Panc1 (cell line): ENCODE data around the gene RIC3. TPM values are rescaled to one million over a fixed set of nuclear protein-coding genes. Genes with fewer than 3 reads are reported as not detected.
A peak's percentile ranks its signal among the peaks of the same experiment; 100 is the strongest.

ENCODE experiments used
- ATAC-seq: fragments of 200-7000 bp; cut with Tn5 transposase; 2 replicates; pipeline ENCODE4 v1.9.1; 2020; ENCODE audit warnings: mild to moderate bottlenecking, moderate library complexity
- BruUV-seq: library from RNA; stranded (reverse); fragments of 400-500 nt; replicated peaks from 2 replicates; lab custom pipeline; 2021; lab: Mats Ljungman, UMichigan
- CTCF ChIA-PET: fragments of 300-600 bp; sonication (Branson Sonifier 250); formaldehyde crosslinking; loops from one replicate; lab custom pipeline; 2022; ENCODE audit warnings: antibody characterized with exemption; lab: Charles Lee
- POLR2A ChIA-PET: fragments of 300-600 bp; sonication (Branson Sonifier 250); formaldehyde crosslinking; loops from one replicate; lab custom pipeline; 2022; ENCODE audit warnings: antibody characterized with exemption; lab: Charles Lee
- DNase-seq: peaks from one replicate; pipeline ENCODE4 v3.0.0-alpha.2; 2010; ENCODE audit warnings: low read depth, low spot score
- H3K27ac ChIP-seq: 2 replicates; pipeline ENCODE4 v1.5.1; 2011; ENCODE audit warnings: mild to moderate bottlenecking, low read length, inconsistent platforms
- H3K27me3 ChIP-seq: fragments of 200-500 bp; sonication (Bioruptor generic); 2 replicates; pipeline ENCODE4 v1.6.0; 2014; ENCODE audit warnings: low read length, inconsistent platforms; ENCODE audit not compliant: control insufficient read depth, insufficient read depth
- H3K36me3 ChIP-seq: fragments of 200-500 bp; sonication (Bioruptor generic); 2 replicates; pipeline ENCODE4 v1.5.1; 2014; ENCODE audit warnings: inconsistent platforms, mild to moderate bottlenecking, low read length, moderate library complexity; ENCODE audit not compliant: control insufficient read depth, insufficient read depth
- H3K4me1 ChIP-seq: 2 replicates; pipeline ENCODE4 v1.5.1; 2011; ENCODE audit warnings: inconsistent platforms, mild to moderate bottlenecking, low read length, moderate library complexity; ENCODE audit not compliant: control insufficient read depth, insufficient read depth
- H3K4me3 ChIP-seq, 2 experiments: 2 replicates each; pipeline ENCODE4 v1.5.1; 2011 to 2012; ENCODE audit warnings: low read depth in 2 of 2, low read length in 2 of 2, mild to moderate bottlenecking in 2 of 2, inconsistent platforms in 1 of 2, moderate library complexity in 1 of 2
- H3K9me3 ChIP-seq: fragments of 200-500 bp; sonication (Bioruptor generic); 2 replicates; pipeline ENCODE4 v1.5.1; 2014; ENCODE audit warnings: low read depth, mild to moderate bottlenecking, inconsistent platforms, low read length, moderate library complexity; ENCODE audit not compliant: control insufficient read depth, insufficient read depth
- CTCF ChIP-seq: fragments of 450-650 bp; IDR thresholded peaks from 2 replicates; pipeline ENCODE4 v1.5.1; 2017; ENCODE audit warnings: mild to moderate bottlenecking
- POLR2AphosphoS5 ChIP-seq: IDR thresholded peaks from 2 replicates; pipeline ENCODE4 v1.6.1; 2012; ENCODE audit warnings: mild to moderate bottlenecking, low read depth, low read length, moderate library complexity
- SIN3A ChIP-seq: IDR thresholded peaks from 2 replicates; pipeline ENCODE4 v1.6.1; 2012; ENCODE audit warnings: low read depth, mild to moderate bottlenecking, low read length, moderate library complexity, borderline replicate concordance; ENCODE audit not compliant: insufficient read depth
- TCF7L2 ChIP-seq: IDR thresholded peaks from 2 replicates; pipeline ENCODE4 v1.6.1; 2011; ENCODE audit warnings: mild to moderate bottlenecking, low read depth, low read length, inconsistent platforms
- in situ Hi-C: cut with HindIII; loops from 2 replicates; pipeline ENCODE4 v1.10.0; 2016; ENCODE audit warnings: low sequenced_read_pairs, low pct_unique_long_range_greater_than_20kb
- intact Hi-C: fragments of 100-400 bp; cut with micrococcal nuclease; formaldehyde crosslinking; loops from one replicate; pipeline ENCODE4 v1.10.0; 2022; ENCODE audit not compliant: unreplicated experiment
- total RNA-seq: library from RNA; stranded (reverse); gene quantifications from one replicate; pipeline ENCODE4 v1.2.1, GENCODE V29; 2021; ENCODE audit not compliant: unreplicated experiment
- TF ChIP-seq, protein P1 (sequence below), 2 experiments: IDR thresholded peaks; 2 replicates each; pipeline ENCODE4 v1.6.1; 2011 to 2012; ENCODE audit warnings: low read depth in 2 of 2, control low read depth in 1 of 2, low read length in 1 of 2, mild to moderate bottlenecking in 1 of 2, moderate library complexity in 1 of 2; ENCODE audit not compliant: insufficient read depth in 1 of 2

The RIC3 gene
- total RNA-seq, 1 experiment from 2014 or later: 4.2 TPM

- Histone ChIP-seq H3K9me3 (no peaks in the 10 kb centered on the region), H3K4me1 (no peaks in the 10 kb centered on the region), H3K27ac (no peak overlapping the region), H3K27me3 (no peaks in the 10 kb centered on the region), H3K36me3 (no peaks in the 10 kb centered on the region), H3K4me3 (no peak overlapping the region)
- no peak for DNase-seq
- ChIA-PET CTCF (interaction anchor here (0.5 to 4.8 kb wide), 8 partner anchors 37 to 289 kb away, joined by 3 to 35 read pairs (median 7); no protein-coding TSS in a partner anchor), POLR2A (no interaction called here)
- intact Hi-C loops (loop anchor here (1.0 to 10.0 kb wide), 2 partner anchors 85 to 197 kb away; no protein-coding TSS in a partner anchor), in situ Hi-C loops (no loop called here)
- TF ChIP-seq TCF7L2 (no peak), SIN3A (no peak), POLR2AphosphoS5 (no peak), CTCF (no peak)
- TF ChIP-seq, protein P1, sequence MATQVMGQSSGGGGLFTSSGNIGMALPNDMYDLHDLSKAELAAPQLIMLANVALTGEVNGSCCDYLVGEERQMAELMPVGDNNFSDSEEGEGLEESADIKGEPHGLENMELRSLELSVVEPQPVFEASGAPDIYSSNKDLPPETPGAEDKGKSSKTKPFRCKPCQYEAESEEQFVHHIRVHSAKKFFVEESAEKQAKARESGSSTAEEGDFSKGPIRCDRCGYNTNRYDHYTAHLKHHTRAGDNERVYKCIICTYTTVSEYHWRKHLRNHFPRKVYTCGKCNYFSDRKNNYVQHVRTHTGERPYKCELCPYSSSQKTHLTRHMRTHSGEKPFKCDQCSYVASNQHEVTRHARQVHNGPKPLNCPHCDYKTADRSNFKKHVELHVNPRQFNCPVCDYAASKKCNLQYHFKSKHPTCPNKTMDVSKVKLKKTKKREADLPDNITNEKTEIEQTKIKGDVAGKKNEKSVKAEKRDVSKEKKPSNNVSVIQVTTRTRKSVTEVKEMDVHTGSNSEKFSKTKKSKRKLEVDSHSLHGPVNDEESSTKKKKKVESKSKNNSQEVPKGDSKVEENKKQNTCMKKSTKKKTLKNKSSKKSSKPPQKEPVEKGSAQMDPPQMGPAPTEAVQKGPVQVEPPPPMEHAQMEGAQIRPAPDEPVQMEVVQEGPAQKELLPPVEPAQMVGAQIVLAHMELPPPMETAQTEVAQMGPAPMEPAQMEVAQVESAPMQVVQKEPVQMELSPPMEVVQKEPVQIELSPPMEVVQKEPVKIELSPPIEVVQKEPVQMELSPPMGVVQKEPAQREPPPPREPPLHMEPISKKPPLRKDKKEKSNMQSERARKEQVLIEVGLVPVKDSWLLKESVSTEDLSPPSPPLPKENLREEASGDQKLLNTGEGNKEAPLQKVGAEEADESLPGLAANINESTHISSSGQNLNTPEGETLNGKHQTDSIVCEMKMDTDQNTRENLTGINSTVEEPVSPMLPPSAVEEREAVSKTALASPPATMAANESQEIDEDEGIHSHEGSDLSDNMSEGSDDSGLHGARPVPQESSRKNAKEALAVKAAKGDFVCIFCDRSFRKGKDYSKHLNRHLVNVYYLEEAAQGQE (IDR thresholded peaks at IDR 0.05; ENCODE audit: insufficient read depth in 1 of 2, low read depth in 2 of 2, low read length in 1 of 2): no peak
- ATAC-seq: no peak
- BruUV-seq: no TSS peak
Observed at GRCh38 chr11:8091721-8092120, 77.1 kb downstream of the RIC3 start.

DNA sequence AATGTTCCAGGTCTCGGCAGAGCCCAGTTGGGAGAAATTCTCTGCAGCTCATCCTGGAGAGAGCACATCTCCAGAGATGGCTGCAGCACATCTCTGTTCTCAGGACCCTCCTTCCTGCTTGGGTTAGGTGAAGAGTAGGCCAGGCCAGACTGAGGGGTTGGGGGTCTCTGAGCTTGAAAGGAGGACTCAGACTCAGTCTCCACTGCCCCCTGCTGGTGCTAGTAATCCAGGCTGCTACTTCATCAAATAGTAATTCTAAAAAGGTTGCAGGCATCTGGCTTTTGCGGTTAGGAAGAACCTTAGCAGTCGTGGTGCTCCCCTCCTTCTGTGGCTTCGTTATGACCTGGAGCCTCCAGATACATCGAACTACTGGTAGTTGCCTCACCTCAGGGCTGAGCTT, 78.1 kb downstream of the RIC3 start:
- intact Hi-C loops (loop anchor here (10.0 kb wide), 1 partner anchor 196 kb away; no protein-coding TSS in a partner anchor), in situ Hi-C loops (no loop called here)
- TF ChIP-seq CTCF: peak; percentile 88
- no peak for TF ChIP-seq TCF7L2
- no peaks in the 10 kb centered on the region for H3K4me1 ChIP-seq
- BruUV-seq: no TSS peak
- ATAC-seq: no peak
- DNase-seq: no peak
- POLR2A ChIA-PET: interaction anchor here (1.0 kb wide), 1 partner anchor 15 kb away, joined by 3 read pairs; no protein-coding TSS in a partner anchor
- H3K27ac ChIP-seq: no peak overlapping the region
- H3K27me3 ChIP-seq: no peaks in the 10 kb centered on the region
- H3K9me3 ChIP-seq: no peaks in the 10 kb centered on the region
- no peaks in the 10 kb centered on the region for H3K36me3 ChIP-seq
- CTCF ChIA-PET: interaction anchor here (0.5 to 4.8 kb wide), 9 partner anchors 8 to 84 kb away, joined by 3 to 35 read pairs (median 4); no protein-coding TSS in a partner anchor
- no peak overlapping the region for H3K4me3 ChIP-seq
